Neural cell (in vitro differentiated cells): ENCODE data around the gene LYVE1. TPM values are rescaled to one million over a fixed set of nuclear protein-coding genes. Genes with fewer than 3 reads are reported as not detected.

Source experiments
- H2AFZ ChIP-seq: fragments of 200-600, 300-800 bp; sonication (generic), shearing (Covaris generic); 2 replicates; pipeline ENCODE4 v1.6.0; 2014; ENCODE audit warnings: low read depth, mild to moderate bottlenecking, antibody characterized with exemption, low read length, moderate library complexity
- H3F3A ChIP-seq: fragments of 200-600 bp; shearing (Covaris generic); 2 replicates; pipeline ENCODE4 v1.6.1; 2016; ENCODE audit warnings: mild to moderate bottlenecking, moderate library complexity, mixed read lengths, antibody characterized with exemption, low read length; ENCODE audit not compliant: insufficient read depth, poor library complexity, severe bottlenecking
- H3K27ac ChIP-seq: fragments of 200-600, 300-800 bp; sonication (generic), shearing (Covaris generic); 2 replicates; pipeline ENCODE4 v1.5.1; 2014; ENCODE audit warnings: mild to moderate bottlenecking, low read length, moderate library complexity
- H3K27me3 ChIP-seq: fragments of 300-800, 200-600 bp; sonication (generic), shearing (Covaris generic); 2 replicates; pipeline ENCODE4 v1.6.0; 2014; ENCODE audit warnings: mild to moderate bottlenecking, low read depth, low read length, moderate library complexity; ENCODE audit not compliant: insufficient read depth
- H3K36me3 ChIP-seq: fragments of 300-800, 200-600 bp; sonication (generic), shearing (Covaris generic); 2 replicates; pipeline ENCODE4 v1.5.1; 2014; ENCODE audit warnings: mild to moderate bottlenecking, antibody characterized with exemption, low read length, moderate library complexity; ENCODE audit not compliant: insufficient read depth
- H3K4me2 ChIP-seq: fragments of 300-800, 200-600 bp; sonication (generic), shearing (Covaris generic); 2 replicates; pipeline ENCODE4 v1.6.0; 2014; ENCODE audit warnings: mild to moderate bottlenecking, low read length
- H3K4me3 ChIP-seq: fragments of 300-800, 200-600 bp; sonication (generic), shearing (Covaris generic); 2 replicates; pipeline ENCODE4 v1.5.1; 2014; ENCODE audit warnings: mild to moderate bottlenecking, low read length, moderate library complexity
- H3K79me2 ChIP-seq: fragments of 200-600 bp; shearing (Covaris generic); replicated peaks from 2 replicates; pipeline ENCODE4 v1.6.0; 2014; ENCODE audit warnings: mild to moderate bottlenecking, low read length, moderate library complexity; ENCODE audit not compliant: insufficient read depth
- H3K9ac ChIP-seq: fragments of 300-800, 200-600 bp; sonication (generic), shearing (Covaris generic); 2 replicates; pipeline ENCODE4 v1.6.1; 2016; ENCODE audit warnings: mild to moderate bottlenecking, low read length, mixed read lengths
- H3K9me2 ChIP-seq: fragments of 200-600 bp; shearing (Covaris generic); 2 replicates; pipeline ENCODE4 v1.6.1; 2016; ENCODE audit warnings: mild to moderate bottlenecking, low read length, mixed read lengths; ENCODE audit not compliant: insufficient read depth
- H3K9me3 ChIP-seq: fragments of 200-600, 300-800 bp; sonication (generic), shearing (Covaris generic); 2 replicates; pipeline ENCODE4 v1.6.1; 2016; ENCODE audit warnings: mild to moderate bottlenecking, mixed run types, low read length, moderate library complexity, mixed read lengths
- H4K20me1 ChIP-seq: fragments of 200-600 bp; shearing (Covaris generic); 2 replicates; pipeline ENCODE4 v1.6.1; 2016; ENCODE audit warnings: mild to moderate bottlenecking, mixed run types; ENCODE audit not compliant: insufficient read depth
- EP300 ChIP-seq: fragments of 450-650 bp; conservative IDR thresholded peaks from 2 replicates; pipeline ENCODE4 v1.6.1; 2014; ENCODE audit warnings: antibody characterized with exemption, mild to moderate bottlenecking, moderate library complexity; ENCODE audit not compliant: poor library complexity, severe bottlenecking
- EZH2 ChIP-seq: fragments of 200-600, 300-800 bp; shearing (Covaris generic), sonication (generic); IDR thresholded peaks from 2 replicates; pipeline ENCODE4 v1.6.1; 2014; ENCODE audit warnings: antibody characterized with exemption, low read length, borderline replicate concordance, mild to moderate bottlenecking; ENCODE audit not compliant: insufficient read depth, poor library complexity, severe bottlenecking
- MXI1 ChIP-seq: fragments of 450-650 bp; conservative IDR thresholded peaks from 2 replicates; pipeline ENCODE4 v1.6.1; 2014; ENCODE audit warnings: antibody characterized with exemption, mild to moderate bottlenecking; ENCODE audit not compliant: poor library complexity, severe bottlenecking
- POLR2AphosphoS5 ChIP-seq: IDR thresholded peaks from 2 replicates; pipeline ENCODE4 v1.6.1; 2012
- RAD21 ChIP-seq: fragments of 450-650 bp; conservative IDR thresholded peaks from 2 replicates; pipeline ENCODE4 v1.6.1; 2014; ENCODE audit warnings: antibody characterized with exemption, mild to moderate bottlenecking, moderate library complexity
- REST ChIP-seq: IDR thresholded peaks from 2 replicates; pipeline ENCODE4 v1.6.1; 2012; ENCODE audit warnings: borderline replicate concordance
- SMC3 ChIP-seq: fragments of 450-650 bp; conservative IDR thresholded peaks from 2 replicates; pipeline ENCODE4 v1.6.1; 2014; ENCODE audit warnings: antibody characterized with exemption, mild to moderate bottlenecking, moderate library complexity; ENCODE audit not compliant: poor library complexity
- TAF1 ChIP-seq: IDR thresholded peaks from 2 replicates; pipeline ENCODE4 v1.6.1; 2012; ENCODE audit warnings: low read depth
- polyA plus RNA-seq: library from polyadenylated mRNA; depleted of rRNA; stranded (reverse); fragments of >200 nt; gene quantifications from 2 replicates; pipeline ENCODE4 v1.2.3, GENCODE V29; 2014
- TF ChIP-seq, protein P1 (sequence below): fragments of 450-650 bp; IDR thresholded peaks from 2 replicates; pipeline ENCODE4 v1.5.1; 2014; ENCODE audit warnings: antibody characterized with exemption, mild to moderate bottlenecking, moderate library complexity; ENCODE audit not compliant: poor library complexity, severe bottlenecking

The LYVE1 gene
- polyA plus RNA-seq, 1 donor from 2014 or later, result not detected

GRCh38 chr11:10609636-10610035 is 41.2 kb upstream of the LYVE1 start:
- no peak overlapping the region for H2AFZ ChIP-seq
- H3K36me3 ChIP-seq, result no peaks in the 10 kb centered on the region
- no peaks in the 10 kb centered on the region for H3K9me2 ChIP-seq
- TF ChIP-seq POLR2AphosphoS5, result no peak
- no peak for TF ChIP-seq EZH2
- TF ChIP-seq SMC3, result no peak
- TF ChIP-seq EP300, result no peak
- TF ChIP-seq REST, result no peak
- no peak for TF ChIP-seq RAD21
- no peak for TF ChIP-seq TAF1
- TF ChIP-seq MXI1, result no peak
- no peaks in the 10 kb centered on the region for H3F3A ChIP-seq
- H3K4me3 ChIP-seq, result no peak overlapping the region
- no peak overlapping the region for H3K9ac ChIP-seq
- H3K4me2 ChIP-seq, result no peak overlapping the region
- no peak overlapping the region for H3K27ac ChIP-seq
- H3K79me2 ChIP-seq, result no peaks in the 10 kb centered on the region
- peaks cover 4% of the 10 kb centered on the region for H3K9me3 ChIP-seq
- no peaks in the 10 kb centered on the region for H4K20me1 ChIP-seq
- H3K27me3 ChIP-seq, result no peaks in the 10 kb centered on the region

DNA sequence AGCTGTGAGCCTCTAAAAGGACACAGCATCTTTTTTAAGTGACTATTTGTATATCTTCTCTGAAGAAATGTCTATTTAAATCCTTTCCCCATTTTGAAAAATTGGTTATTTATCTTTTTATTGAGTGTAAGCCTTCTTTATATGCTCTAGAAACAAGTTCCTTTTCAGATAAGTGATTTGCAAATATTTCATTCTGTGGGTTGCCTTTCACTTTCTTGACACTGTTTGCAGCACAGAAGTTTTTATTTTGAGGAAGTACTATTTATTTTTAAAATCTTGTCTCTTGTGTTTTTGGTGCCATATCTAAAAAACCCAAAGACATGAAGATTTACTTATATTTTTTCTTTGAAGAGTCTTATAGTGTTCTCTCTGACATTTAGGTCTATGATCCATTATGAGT is 40.1 kb upstream of the LYVE1 start:
- no peaks in the 10 kb centered on the region for H3F3A ChIP-seq
- no peaks in the 10 kb centered on the region for H4K20me1 ChIP-seq
- no peaks in the 10 kb centered on the region for H3K36me3 ChIP-seq
- no peak for TF ChIP-seq REST
- TF ChIP-seq EP300, result no peak
- no peak for TF ChIP-seq TAF1
- TF ChIP-seq, protein P1, sequence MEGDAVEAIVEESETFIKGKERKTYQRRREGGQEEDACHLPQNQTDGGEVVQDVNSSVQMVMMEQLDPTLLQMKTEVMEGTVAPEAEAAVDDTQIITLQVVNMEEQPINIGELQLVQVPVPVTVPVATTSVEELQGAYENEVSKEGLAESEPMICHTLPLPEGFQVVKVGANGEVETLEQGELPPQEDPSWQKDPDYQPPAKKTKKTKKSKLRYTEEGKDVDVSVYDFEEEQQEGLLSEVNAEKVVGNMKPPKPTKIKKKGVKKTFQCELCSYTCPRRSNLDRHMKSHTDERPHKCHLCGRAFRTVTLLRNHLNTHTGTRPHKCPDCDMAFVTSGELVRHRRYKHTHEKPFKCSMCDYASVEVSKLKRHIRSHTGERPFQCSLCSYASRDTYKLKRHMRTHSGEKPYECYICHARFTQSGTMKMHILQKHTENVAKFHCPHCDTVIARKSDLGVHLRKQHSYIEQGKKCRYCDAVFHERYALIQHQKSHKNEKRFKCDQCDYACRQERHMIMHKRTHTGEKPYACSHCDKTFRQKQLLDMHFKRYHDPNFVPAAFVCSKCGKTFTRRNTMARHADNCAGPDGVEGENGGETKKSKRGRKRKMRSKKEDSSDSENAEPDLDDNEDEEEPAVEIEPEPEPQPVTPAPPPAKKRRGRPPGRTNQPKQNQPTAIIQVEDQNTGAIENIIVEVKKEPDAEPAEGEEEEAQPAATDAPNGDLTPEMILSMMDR, result no peak
- no peak for TF ChIP-seq RAD21
- TF ChIP-seq MXI1, result no peak
- TF ChIP-seq EZH2, result no peak
- TF ChIP-seq POLR2AphosphoS5, result no peak
- TF ChIP-seq SMC3, result no peak
- H3K9ac ChIP-seq, result no peak overlapping the region
- no peaks in the 10 kb centered on the region for H3K79me2 ChIP-seq
- H3K27me3 ChIP-seq, result no peaks in the 10 kb centered on the region
- no peak overlapping the region for H3K4me2 ChIP-seq
- no peaks in the 10 kb centered on the region for H3K9me3 ChIP-seq
- H3K9me2 ChIP-seq, result no peaks in the 10 kb centered on the region
- no peak overlapping the region for H3K4me3 ChIP-seq
- no peak overlapping the region for H2AFZ ChIP-seq
- no peak overlapping the region for H3K27ac ChIP-seq
